ENCODE measurements around the gene HSBP1.

DNA sequence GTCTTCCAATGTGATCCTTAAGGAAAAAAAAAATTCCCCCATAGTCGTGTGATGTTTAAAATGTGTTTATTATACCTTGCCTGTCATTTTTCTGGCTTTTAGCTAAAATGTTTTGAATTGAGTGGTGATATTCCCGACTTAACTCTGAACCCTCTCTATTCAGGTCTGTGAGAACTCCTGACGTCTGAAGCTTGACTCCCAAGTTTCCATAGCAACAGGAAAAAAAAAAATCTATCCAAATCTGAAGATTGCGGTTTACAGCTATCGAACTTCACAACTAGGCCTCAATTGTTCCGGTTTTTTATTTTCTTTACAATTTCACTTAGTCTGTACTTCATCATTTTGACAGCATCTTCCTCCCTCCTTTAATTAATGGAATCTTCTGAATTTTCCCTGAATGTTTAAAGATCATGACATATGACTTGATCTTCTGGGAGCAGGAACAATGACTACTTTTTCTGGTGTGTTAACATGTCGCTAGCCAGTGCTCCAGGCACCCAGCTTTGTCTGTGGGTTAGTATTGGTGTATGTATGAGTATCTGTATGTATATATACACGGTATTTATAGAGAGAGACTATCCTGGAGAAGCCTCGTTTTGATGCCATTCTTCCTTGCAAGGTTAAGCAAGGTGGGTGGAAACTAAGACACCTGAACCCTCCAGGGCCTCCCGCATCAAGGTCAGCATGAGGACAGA lies 12.8 kb upstream of the HSBP1 start:
- TF ChIP-seq, protein P1, sequence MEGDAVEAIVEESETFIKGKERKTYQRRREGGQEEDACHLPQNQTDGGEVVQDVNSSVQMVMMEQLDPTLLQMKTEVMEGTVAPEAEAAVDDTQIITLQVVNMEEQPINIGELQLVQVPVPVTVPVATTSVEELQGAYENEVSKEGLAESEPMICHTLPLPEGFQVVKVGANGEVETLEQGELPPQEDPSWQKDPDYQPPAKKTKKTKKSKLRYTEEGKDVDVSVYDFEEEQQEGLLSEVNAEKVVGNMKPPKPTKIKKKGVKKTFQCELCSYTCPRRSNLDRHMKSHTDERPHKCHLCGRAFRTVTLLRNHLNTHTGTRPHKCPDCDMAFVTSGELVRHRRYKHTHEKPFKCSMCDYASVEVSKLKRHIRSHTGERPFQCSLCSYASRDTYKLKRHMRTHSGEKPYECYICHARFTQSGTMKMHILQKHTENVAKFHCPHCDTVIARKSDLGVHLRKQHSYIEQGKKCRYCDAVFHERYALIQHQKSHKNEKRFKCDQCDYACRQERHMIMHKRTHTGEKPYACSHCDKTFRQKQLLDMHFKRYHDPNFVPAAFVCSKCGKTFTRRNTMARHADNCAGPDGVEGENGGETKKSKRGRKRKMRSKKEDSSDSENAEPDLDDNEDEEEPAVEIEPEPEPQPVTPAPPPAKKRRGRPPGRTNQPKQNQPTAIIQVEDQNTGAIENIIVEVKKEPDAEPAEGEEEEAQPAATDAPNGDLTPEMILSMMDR (conservative IDR thresholded peaks at IDR 0.05; ENCODE audit: low read depth, low read length) = no peak
- no peak for TF ChIP-seq EZH2 (IDR thresholded peaks at IDR 0.05; ENCODE audit: low read length, unreplicated experiment)
- TF ChIP-seq EZH2phosphoT487 (IDR thresholded peaks at IDR 0.05; ENCODE audit: borderline replicate concordance, low read length) = no peak

All from PC-3 (cell line).